ENCODE data around the gene KRTAP13-1. TPM values are rescaled to one million over a fixed set of nuclear protein-coding genes. Genes with fewer than 3 reads are reported as not detected.

The KRTAP13-1 gene
- total RNA-seq, result not detected

GRCh38 chr21:30395731-30396130 is at the start of gene KRTAP13-1:
KRTAP13-1 (plus strand) TSS chr21:30396031; CDS start chr21:30396087, 56 bp downstream.
- Histone ChIP-seq H3K4me3 (no peak within 1 kb of the TSS), H3K4me1 (replicated peaks in 1 of 2) (peaks cover 0 to 8% of the 10 kb centered on the region in 2 donors), H3K27ac (no peak within 1 kb of the TSS)
- 21 to 90% (median 50%) methylated on average over 1 to 4 of the region's 4 CpGs; no CpG with 5 or more reads in 3 of the 10 experiments for WGBS, 10 experiments
- in situ Hi-C loops (cut with MboI; ENCODE audit: low pct_unique_long_range_greater_than_20kb in 2 of 9, low sequenced_read_pairs in 9 of 9, unreplicated experiment in 9 of 9), result no loop called here
- ATAC-seq (replicated peaks in 6 of 8), result peak in 1 of 8 experiments; percentile 74

- peak in 1 of 8 experiments; percentile 42 for ATAC-seq (replicated peaks in 6 of 8)
- 0 to 100% (median 87%) methylated on average over 1 to 4 of the region's 4 CpGs; no CpG with 5 or more reads in 2 of the 10 experiments for WGBS, 10 experiments
- in situ Hi-C loops (cut with MboI; ENCODE audit: low pct_unique_long_range_greater_than_20kb in 2 of 9, low sequenced_read_pairs in 9 of 9, unreplicated experiment in 9 of 9), result loop anchor here in 1 of 9 experiments (25.0 kb wide), 1 partner anchor 714 kb away; no protein-coding TSS in a partner anchor
Observed at GRCh38 chr21:30348506-30348905, 47.3 kb upstream of the KRTAP13-1 start, which contains the start of gene KRTAP23-1. KRTAP23-1 (minus strand) TSS chr21:30348606; CDS start chr21:30348606, 0 bp downstream.

GRCh38 chr21:30349572-30349971 is 46.3 kb upstream of the KRTAP13-1 start:
- in situ Hi-C loops (cut with MboI; ENCODE audit: low pct_unique_long_range_greater_than_20kb in 2 of 9, low sequenced_read_pairs in 9 of 9, unreplicated experiment in 9 of 9), result loop anchor here in 1 of 9 experiments (25.0 kb wide), 1 partner anchor 713 kb away; no protein-coding TSS in a partner anchor
- peaks cover 6 to 20% of the 10 kb centered on the region in 2 donors for H3K4me1 ChIP-seq (replicated peaks in 1 of 2)
- H3K4me3 ChIP-seq, result no peak overlapping the region
- WGBS, 10 experiments, result 0 to 86% (median 42%) methylated on average over 1 to 3 of the region's 3 CpGs
- ATAC-seq (replicated peaks in 6 of 8), result no peak
- H3K27ac ChIP-seq, result no peak overlapping the region

More at GRCh38 chr21:30348506-30348905, 47.3 kb upstream of the KRTAP13-1 start, which contains the start of gene KRTAP23-1:
- H3K27ac ChIP-seq, result no peak within 1 kb of the TSS
- H3K4me3 ChIP-seq, result no peak within 1 kb of the TSS
- peaks cover 6 to 20% of the 10 kb centered on the region in 2 donors for H3K4me1 ChIP-seq (replicated peaks in 1 of 2)

GRCh38 chr21:30351534-30351933 is 44.3 kb upstream of the KRTAP13-1 start:
- in situ Hi-C loops (cut with MboI; ENCODE audit: low pct_unique_long_range_greater_than_20kb in 2 of 9, low sequenced_read_pairs in 9 of 9, unreplicated experiment in 9 of 9), result no loop called here
- Histone ChIP-seq H3K4me1 (replicated peaks in 1 of 2) (peaks cover 6 to 20% of the 10 kb centered on the region in 2 donors), H3K27ac (no peak overlapping the region), H3K4me3 (no peak overlapping the region)
- 56 to 100% (median 90%) methylated on average over 1 of the region's 1 CpG; no CpG with 5 or more reads in 1 of the 10 experiments for WGBS, 10 experiments
- no peak for ATAC-seq (replicated peaks in 6 of 8)

- WGBS, 10 experiments, result 0 to 100% (median 83%) methylated on average over 1 of the region's 1 CpG; no CpG with 5 or more reads in 1 of the 10 experiments
Observed at GRCh38 chr21:30354308-30355005, 41.4 kb upstream of the KRTAP13-1 start.

GRCh38 chr21:30355906-30356305 is 39.9 kb upstream of the KRTAP13-1 start:
- ATAC-seq (replicated peaks in 6 of 8), result no peak
- in situ Hi-C loops (cut with MboI; ENCODE audit: low pct_unique_long_range_greater_than_20kb in 2 of 9, low sequenced_read_pairs in 9 of 9, unreplicated experiment in 9 of 9), result no loop called here

More at GRCh38 chr21:30354308-30355005, 41.4 kb upstream of the KRTAP13-1 start:
- H3K27ac ChIP-seq, result no peak overlapping the region
- no peak for ATAC-seq (replicated peaks in 6 of 8)
- in situ Hi-C loops (cut with MboI; ENCODE audit: low pct_unique_long_range_greater_than_20kb in 2 of 9, low sequenced_read_pairs in 9 of 9, unreplicated experiment in 9 of 9), result no loop called here
- H3K4me1 ChIP-seq (replicated peaks in 1 of 2), result peaks cover 6 to 16% of the 10 kb centered on the region in 2 donors
- H3K4me3 ChIP-seq, result no peak overlapping the region

GRCh38 chr21:30372139-30372770 is 23.6 kb upstream of the KRTAP13-1 start, which contains the start of gene KRTAP13-2:
KRTAP13-2 (minus strand) TSS chr21:30372271; CDS start chr21:30372213, 58 bp downstream.
- Histone ChIP-seq H3K4me3 (no peak within 1 kb of the TSS), H3K4me1 (replicated peaks in 1 of 2) (no peaks in the 10 kb centered on the region), H3K27ac (no peak within 1 kb of the TSS)
- in situ Hi-C loops (cut with MboI; ENCODE audit: low pct_unique_long_range_greater_than_20kb in 2 of 9, low sequenced_read_pairs in 9 of 9, unreplicated experiment in 9 of 9), result no loop called here
- 0 to 95% (median 81%) methylated on average over 1 to 5 of the region's 5 CpGs for WGBS, 10 experiments
- no peak for ATAC-seq (replicated peaks in 6 of 8)

More at GRCh38 chr21:30355906-30356305, 39.9 kb upstream of the KRTAP13-1 start:
- no peak overlapping the region for H3K4me3 ChIP-seq
- H3K27ac ChIP-seq, result no peak overlapping the region
- H3K4me1 ChIP-seq (replicated peaks in 1 of 2), result peaks cover 0 to 4% of the 10 kb centered on the region in 2 donors
- 3 to 95% (median 69%) methylated on average over 2 to 3 of the region's 3 CpGs; no CpG with 5 or more reads in 1 of the 10 experiments for WGBS, 10 experiments

- Histone ChIP-seq H3K27ac (no peak overlapping the region), H3K4me1 (replicated peaks in 1 of 2) (no peaks in the 10 kb centered on the region), H3K4me3 (no peak overlapping the region)
- ATAC-seq (replicated peaks in 6 of 8), result no peak
- in situ Hi-C loops (cut with MboI; ENCODE audit: low pct_unique_long_range_greater_than_20kb in 2 of 9, low sequenced_read_pairs in 9 of 9, unreplicated experiment in 9 of 9), result no loop called here
- 0 to 100% (median 60%) methylated on average over 1 of the region's 1 CpG; no CpG with 5 or more reads in 3 of the 10 experiments for WGBS, 10 experiments
Observed at GRCh38 chr21:30382201-30382600, 13.6 kb upstream of the KRTAP13-1 start.

- ATAC-seq (replicated peaks in 6 of 8), result peak in 5 of 8 experiments; percentile 20 to 95 (median 94)
- WGBS, 10 experiments, result 8 to 93% (median 56%) methylated on average over 1 to 2 of the region's 2 CpGs; no CpG with 5 or more reads in 4 of the 10 experiments
- in situ Hi-C loops (cut with MboI; ENCODE audit: low pct_unique_long_range_greater_than_20kb in 2 of 9, low sequenced_read_pairs in 9 of 9, unreplicated experiment in 9 of 9), result no loop called here
- Histone ChIP-seq H3K4me3 (no peak overlapping the region), H3K27ac (peak overlapping the region in 1 of 2 donors; percentile 24), H3K4me1 (replicated peaks in 1 of 2) (peaks cover 0 to 8% of the 10 kb centered on the region in 2 donors)
Observed at GRCh38 chr21:30391492-30392025, 4.3 kb upstream of the KRTAP13-1 start.

GRCh38 chr21:30408782-30409494 is 13.1 kb downstream of the KRTAP13-1 start:
- Histone ChIP-seq H3K4me3 (no peak overlapping the region), H3K4me1 (replicated peaks in 1 of 2) (no peaks in the 10 kb centered on the region), H3K27ac (no peak overlapping the region)
- 0 to 90% (median 44%) methylated on average over 1 to 11 of the region's 14 CpGs for WGBS, 10 experiments
- in situ Hi-C loops (cut with MboI; ENCODE audit: low pct_unique_long_range_greater_than_20kb in 2 of 9, low sequenced_read_pairs in 9 of 9, unreplicated experiment in 9 of 9), result no loop called here
- ATAC-seq (replicated peaks in 6 of 8), result peak in 5 of 8 experiments; percentile 25 to 100 (median 88)

- WGBS, 10 experiments, result 0 to 97% (median 73%) methylated on average over 2 to 5 of the region's 5 CpGs
Observed at GRCh38 chr21:30415993-30416392, 20.2 kb downstream of the KRTAP13-1 start.

GRCh38 chr21:30425826-30426225 is 30.0 kb downstream of the KRTAP13-1 start, which contains the start of gene KRTAP13-3:
KRTAP13-3 (minus strand) TSS chr21:30425926; CDS start chr21:30425912, 14 bp downstream.
- Histone ChIP-seq H3K27ac (no peak within 1 kb of the TSS), H3K4me3 (no peak within 1 kb of the TSS), H3K4me1 (replicated peaks in 1 of 2) (no peaks in the 10 kb centered on the region)
- no peak for ATAC-seq (replicated peaks in 6 of 8)
- 29 to 86% (median 67%) methylated on average over 1 to 3 of the region's 5 CpGs; no CpG with 5 or more reads in 1 of the 10 experiments for whole genome bisulfite sequencing, 10 experiments
- in situ Hi-C loops (cut with MboI; ENCODE audit: low pct_unique_long_range_greater_than_20kb in 2 of 9, low sequenced_read_pairs in 9 of 9, unreplicated experiment in 9 of 9), result no loop called here

More at GRCh38 chr21:30415993-30416392, 20.2 kb downstream of the KRTAP13-1 start:
- ATAC-seq (replicated peaks in 6 of 8), result no peak
- in situ Hi-C loops (cut with MboI; ENCODE audit: low pct_unique_long_range_greater_than_20kb in 2 of 9, low sequenced_read_pairs in 9 of 9, unreplicated experiment in 9 of 9), result no loop called here
- H3K27ac ChIP-seq, result no peak overlapping the region
- H3K4me1 ChIP-seq (replicated peaks in 1 of 2), result no peaks in the 10 kb centered on the region
- H3K4me3 ChIP-seq, result no peak overlapping the region
